ENCODE measurements around the gene PPP1R3C. TPM values are rescaled to one million over a fixed set of nuclear protein-coding genes. Genes with fewer than 3 reads are reported as not detected.
A peak's percentile ranks its signal among the peaks of the same experiment; 100 is the strongest.

Gene PPP1R3C
- total RNA-seq, 1 experiment from 2014 or later: 177 TPM

- DNase-seq (ENCODE audit: extremely low read depth, low read depth): no peak
Measured at GRCh38 chr10:91630625-91631024, 2.2 kb downstream of the PPP1R3C start.

- no peak for DNase-seq (ENCODE audit: extremely low read depth, low read depth)
Measured at GRCh38 chr10:91629715-91630549, 2.9 kb downstream of the PPP1R3C start.

- no peak for DNase-seq (ENCODE audit: extremely low read depth, low read depth)
Measured at GRCh38 chr10:91628383-91628782, 4.5 kb downstream of the PPP1R3C start.

DNA sequence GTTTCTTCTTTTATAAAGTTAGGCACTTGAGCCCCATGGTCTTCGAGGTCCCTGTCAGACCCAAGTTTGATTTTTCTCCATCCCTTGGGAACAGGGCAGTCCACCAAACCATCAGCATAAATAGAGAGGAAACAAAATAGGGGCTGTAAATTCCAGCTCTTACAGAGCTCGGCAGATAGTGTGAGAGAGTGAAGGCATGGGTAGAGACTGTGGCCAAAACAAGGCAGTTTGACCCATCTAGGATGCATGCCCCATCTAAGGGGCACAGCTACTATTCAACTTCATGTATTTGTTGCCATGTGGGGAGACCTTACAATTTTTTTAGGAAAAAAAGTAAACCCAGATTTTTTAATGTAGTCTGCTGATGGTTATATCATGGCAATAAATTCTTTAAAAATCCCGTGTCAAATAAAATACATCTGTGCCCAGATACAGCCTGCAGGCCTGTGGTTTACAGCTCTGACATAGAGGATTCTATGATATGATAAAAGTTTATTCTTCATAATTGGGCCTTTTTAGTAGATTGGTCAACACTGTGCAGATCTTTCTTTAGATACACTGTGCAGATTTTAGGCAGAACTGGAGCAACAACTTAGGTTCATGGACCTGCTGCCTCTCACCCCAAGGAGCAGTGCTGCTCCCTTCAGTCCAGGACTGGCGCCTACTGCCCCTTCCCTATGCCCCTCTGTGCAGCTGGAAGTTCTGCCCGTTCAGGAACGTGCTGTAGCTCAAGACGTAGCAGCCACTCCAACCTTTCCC lies 5.3 kb downstream of the PPP1R3C start:
- DNase-seq (ENCODE audit: extremely low read depth, low read depth): no peak

DNA sequence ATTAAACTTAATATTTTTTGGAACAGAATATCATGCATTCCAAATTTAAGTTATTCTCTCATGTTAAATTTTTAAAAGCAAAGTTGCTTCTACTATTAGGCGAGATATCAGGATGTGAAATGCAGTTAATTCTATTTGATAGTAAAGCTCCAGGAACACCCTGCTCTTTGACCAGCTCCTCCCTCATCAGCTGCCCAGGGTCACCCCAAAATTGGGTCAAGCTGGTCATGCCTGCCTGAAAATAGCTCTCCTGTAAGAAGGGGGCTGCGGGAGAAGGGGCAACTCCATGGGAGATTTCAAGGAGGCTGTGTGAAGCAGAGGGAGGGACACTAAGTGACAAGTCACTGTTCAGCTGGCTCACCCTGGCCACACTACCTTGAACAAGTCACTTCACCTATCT lies 5.9 kb downstream of the PPP1R3C start:
- no peak for DNase-seq (ENCODE audit: extremely low read depth, low read depth)

GRCh38 chr10:91624633-91625032 lies 8.2 kb downstream of the PPP1R3C start:
- DNase-seq (ENCODE audit: extremely low read depth, low read depth): no peak

GRCh38 chr10:91622601-91623000 lies 10.3 kb downstream of the PPP1R3C start:
- DNase-seq (ENCODE audit: extremely low read depth, low read depth): no peak

DNA sequence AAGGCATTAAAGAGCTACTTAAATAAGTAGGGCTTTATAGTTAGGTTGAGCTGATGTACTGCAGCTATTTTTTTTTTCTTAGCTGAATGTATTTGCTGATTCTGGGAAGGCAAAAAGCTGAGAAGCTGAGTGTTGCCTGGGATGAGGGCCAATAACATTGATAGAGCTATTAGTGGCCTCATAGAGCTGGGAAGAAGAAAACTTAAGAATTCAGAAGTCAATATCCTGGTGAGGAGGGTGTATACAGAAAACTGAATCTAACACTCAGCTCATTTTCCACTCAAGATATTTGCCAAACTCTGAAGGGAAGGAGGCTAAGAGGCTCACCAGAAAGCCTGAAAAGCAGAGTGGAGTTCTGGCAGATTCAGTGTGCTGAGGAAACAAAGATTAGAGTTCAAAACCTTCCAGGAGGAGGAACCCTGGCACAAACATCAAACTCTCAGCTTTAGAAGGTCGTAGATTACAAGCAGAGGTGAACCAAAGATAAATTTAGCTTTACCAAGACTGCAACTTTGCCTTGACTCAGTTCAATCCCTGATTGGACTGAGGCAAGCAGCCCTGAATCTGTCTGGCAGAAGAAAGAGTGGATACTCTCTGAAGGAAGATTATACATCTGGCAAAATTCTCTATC lies 11.3 kb downstream of the PPP1R3C start:
- no peak for DNase-seq (ENCODE audit: extremely low read depth, low read depth)

DNA sequence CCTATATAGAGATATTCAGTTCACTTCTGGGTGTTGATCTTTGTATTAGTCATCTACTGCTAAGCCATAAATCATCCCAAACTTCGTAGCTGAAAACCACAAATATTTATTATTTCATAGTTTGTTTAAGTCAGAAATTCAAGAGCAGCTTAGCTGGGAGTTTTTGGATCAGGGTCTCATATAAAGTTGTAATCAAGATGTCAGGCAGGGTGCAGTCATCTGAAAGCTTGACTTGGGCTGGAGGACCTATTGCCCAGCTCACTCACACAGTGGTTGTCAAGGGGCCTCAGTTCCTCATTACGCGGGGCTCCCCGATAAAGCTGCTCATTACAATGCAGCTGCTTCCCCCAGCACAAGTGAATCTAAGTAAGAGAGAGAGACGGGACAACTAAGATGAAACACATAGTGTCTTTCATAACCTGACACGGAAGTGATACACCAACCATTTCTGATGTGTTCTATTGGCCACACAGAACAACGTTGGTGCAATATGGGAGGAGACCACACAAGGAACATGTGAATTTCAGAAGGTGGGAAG lies 15.7 kb downstream of the PPP1R3C start:
- peak; percentile 70 for DNase-seq (ENCODE audit: extremely low read depth, low read depth)

DNA sequence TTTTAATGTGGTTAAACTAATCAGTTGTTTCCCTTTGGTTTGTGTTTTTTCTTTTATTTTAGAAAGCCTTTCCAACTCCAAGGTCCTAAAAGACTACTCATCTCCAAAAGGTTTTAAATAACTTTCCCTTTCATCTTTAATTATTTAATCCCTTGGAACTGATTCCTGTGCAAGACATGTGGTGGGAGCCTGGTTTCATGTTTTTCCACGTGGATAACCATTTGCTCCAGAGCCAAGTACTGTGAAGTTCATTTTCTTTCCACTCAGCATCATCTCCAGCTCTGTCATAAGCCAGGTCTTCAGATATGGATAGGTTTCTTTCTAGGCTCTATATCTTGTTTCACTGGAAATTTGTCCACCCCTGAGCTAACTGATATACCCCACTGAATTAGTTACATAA lies 16.7 kb downstream of the PPP1R3C start:
- DNase-seq (ENCODE audit: extremely low read depth, low read depth): no peak

DNA sequence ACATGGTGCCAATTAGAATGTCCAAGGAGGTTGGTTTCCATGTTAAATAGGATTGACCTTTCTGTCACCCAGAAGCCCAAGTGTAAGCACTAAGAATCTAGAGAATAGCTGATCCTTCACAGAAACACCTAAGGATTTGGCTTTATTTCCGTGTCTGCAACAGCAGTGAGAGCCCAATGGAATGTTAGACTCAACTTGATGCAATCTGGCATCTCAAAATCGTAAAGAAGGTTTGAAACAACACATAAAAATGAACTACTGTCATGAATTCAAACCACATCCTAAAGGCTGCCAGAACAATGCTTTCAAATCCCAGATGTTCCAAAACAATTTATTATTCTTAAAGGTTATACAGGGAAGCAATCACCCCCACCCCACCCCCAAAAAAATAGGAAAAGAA lies 18.6 kb downstream of the PPP1R3C start:
- no peak for DNase-seq (ENCODE audit: extremely low read depth, low read depth)

- peak; percentile 81 for DNase-seq (ENCODE audit: extremely low read depth, low read depth)
Measured at GRCh38 chr10:91613411-91614187, 19.3 kb downstream of the PPP1R3C start.

- DNase-seq (ENCODE audit: extremely low read depth, low read depth): no peak
Measured at GRCh38 chr10:91610919-91611318, 22.0 kb downstream of the PPP1R3C start.

DNA sequence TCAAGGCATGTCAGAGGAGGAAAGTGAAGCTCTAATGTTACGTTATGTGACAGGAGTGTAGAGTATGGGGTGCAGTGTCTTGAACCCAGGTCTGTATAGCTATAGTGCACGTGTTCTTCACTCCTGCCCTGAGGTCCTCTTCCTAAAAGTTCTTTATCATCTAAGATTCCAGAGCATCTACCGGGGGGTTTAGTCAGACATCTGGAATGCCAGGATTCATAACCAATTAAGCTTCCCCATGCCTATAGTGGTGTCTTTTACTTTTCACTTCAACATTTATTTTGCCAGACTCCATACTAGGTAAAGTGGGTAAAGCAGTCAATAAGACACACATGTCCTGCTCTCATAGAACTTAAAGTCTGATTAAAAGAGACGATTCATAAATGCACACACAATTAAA lies 22.4 kb downstream of the PPP1R3C start:
- DNase-seq (ENCODE audit: extremely low read depth, low read depth): no peak

DNA sequence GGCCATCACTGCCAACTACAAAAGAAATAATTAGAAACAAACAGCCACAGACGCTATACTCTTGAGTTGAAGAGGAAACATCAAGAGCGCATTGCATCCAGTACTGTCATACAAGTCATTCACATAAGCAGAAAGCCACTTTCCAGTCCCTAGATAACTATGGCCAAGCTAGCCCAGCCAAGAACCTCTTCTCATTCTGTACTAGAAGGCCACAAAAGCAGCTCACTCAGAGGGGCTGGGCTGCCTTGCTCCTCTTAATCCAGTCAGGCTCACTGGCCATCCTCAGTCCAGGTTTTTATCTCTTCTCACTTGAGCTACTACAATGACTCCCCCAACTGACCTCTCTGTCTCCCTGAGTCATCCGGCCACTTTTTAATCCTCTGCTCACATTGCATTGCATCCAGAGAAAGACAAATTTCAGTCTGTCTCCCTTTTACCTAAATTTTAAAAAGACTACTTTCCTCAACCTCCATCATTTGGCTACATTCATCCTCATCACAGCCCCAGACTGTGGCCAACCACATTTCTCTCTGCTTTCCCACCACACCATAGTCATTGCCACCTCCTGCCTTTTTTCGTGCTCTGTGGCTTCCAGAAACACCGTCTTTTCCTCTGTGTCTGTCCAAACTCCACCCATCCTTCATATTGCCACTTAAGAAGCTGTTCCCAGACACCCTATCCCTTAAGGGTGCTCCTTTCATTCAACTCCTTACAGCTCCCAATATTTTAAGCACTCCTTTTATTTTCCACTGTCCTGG lies 25.0 kb downstream of the PPP1R3C start:
- DNase-seq (ENCODE audit: extremely low read depth, low read depth): no peak

GRCh38 chr10:91605968-91606367 lies 26.9 kb downstream of the PPP1R3C start:
- no peak for DNase-seq (ENCODE audit: extremely low read depth, low read depth)

DNA sequence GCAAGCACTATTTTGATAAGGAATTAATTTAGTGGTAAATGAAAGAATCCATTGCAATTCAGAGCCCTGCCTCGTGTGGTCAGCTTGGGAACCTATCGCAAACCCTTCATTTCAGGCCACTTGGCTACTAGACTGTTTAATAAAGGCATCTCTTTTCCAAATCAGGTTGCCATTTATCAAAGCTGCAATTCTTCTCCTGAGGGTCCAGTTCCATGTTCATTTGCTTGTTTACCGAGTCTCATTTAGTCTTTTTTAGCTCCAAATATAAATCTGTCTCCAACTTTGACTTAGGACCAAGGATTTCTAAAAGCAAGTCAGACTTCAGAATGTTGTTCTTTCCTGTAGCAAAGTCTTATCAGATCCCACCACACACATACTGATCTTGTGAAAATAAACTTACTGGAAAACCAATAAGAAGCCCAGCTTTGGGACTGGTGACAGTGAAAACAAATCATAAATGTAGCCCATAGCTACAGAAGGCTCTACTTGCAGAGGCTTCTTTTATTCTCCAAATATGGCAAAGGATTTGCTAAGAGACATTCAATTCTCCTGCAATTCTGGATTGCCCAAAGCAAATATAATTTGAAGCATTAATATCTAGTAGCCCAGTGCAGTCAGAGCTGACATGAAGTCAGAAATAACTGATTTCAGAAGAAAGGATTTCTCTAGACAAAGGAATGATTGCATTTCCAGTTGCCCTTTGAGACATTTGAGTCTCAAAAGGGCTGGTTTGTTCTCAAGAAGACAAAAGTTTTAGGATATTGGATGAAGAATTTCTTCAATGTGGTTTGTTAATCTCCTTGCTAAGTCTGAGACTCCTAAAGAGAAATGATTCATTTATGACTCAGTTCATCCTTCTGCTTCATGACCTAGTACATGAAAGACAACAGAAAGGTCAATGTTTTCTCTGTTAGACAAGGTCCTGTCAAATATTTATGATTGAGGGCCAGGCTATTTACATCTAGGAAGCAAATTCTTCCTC lies 28.0 kb downstream of the PPP1R3C start:
- DNase-seq (ENCODE audit: extremely low read depth, low read depth): peak; percentile 72

GRCh38 chr10:91603931-91604331 lies 28.9 kb downstream of the PPP1R3C start:
- no peak for DNase-seq (ENCODE audit: extremely low read depth, low read depth)

All from NCI-H460 (cell line).